ENCODE results near the gene PARP4.
"Not testable (repeated sequence)": the region's sequence is repeated elsewhere in the genome, so short reads cannot be mapped to it uniquely, and the experiment has no call there.

The PARP4 gene

GRCh38 chr13:24389506-24389905 lies 123.1 kb downstream of the PARP4 start:
- no peak for DNase-seq (ENCODE audit: low read depth, low spot score)
- H3K4me3 ChIP-seq (ENCODE audit: low read depth, low read length) = no peak overlapping the region
- TF ChIP-seq CTCF (IDR thresholded peaks at IDR 0.05; ENCODE audit: low read depth, low read length) = no peak
- in situ Hi-C loops (cut with HindIII; ENCODE audit: low sequenced_read_pairs) = no loop called here

- H3K4me3 ChIP-seq (ENCODE audit: low read depth, low read length); in situ Hi-C loops (cut with HindIII; ENCODE audit: low sequenced_read_pairs): not testable (repeated sequence)
- peak; percentile 17 for DNase-seq (ENCODE audit: low read depth, low spot score)
Observed at GRCh38 chr13:24388743-24389142, 123.8 kb downstream of the PARP4 start.

GRCh38 chr13:24386816-24387708 lies 125.5 kb downstream of the PARP4 start:
- TF ChIP-seq CTCF (IDR thresholded peaks at IDR 0.05; ENCODE audit: low read depth, low read length) = no peak
- in situ Hi-C loops (cut with HindIII; ENCODE audit: low sequenced_read_pairs) = no loop called here
- no peak for DNase-seq (ENCODE audit: low read depth, low spot score)
- H3K4me3 ChIP-seq (ENCODE audit: low read depth, low read length) = no peak overlapping the region

GRCh38 chr13:24385902-24386301 lies 126.7 kb downstream of the PARP4 start:
- TF ChIP-seq CTCF (IDR thresholded peaks at IDR 0.05; ENCODE audit: low read depth, low read length) = no peak
- no peak overlapping the region for H3K4me3 ChIP-seq (ENCODE audit: low read depth, low read length)
- DNase-seq (ENCODE audit: low read depth, low spot score) = no peak
- in situ Hi-C loops (cut with HindIII; ENCODE audit: low sequenced_read_pairs) = no loop called here

GRCh38 chr13:24384946-24385345 lies 127.6 kb downstream of the PARP4 start:
- in situ Hi-C loops (cut with HindIII; ENCODE audit: low sequenced_read_pairs) = not testable (repeated sequence)

GRCh38 chr13:24384091-24384490 lies 128.5 kb downstream of the PARP4 start:
- DNase-seq (ENCODE audit: low read depth, low spot score); H3K4me3 ChIP-seq (ENCODE audit: low read depth, low read length); in situ Hi-C loops (cut with HindIII; ENCODE audit: low sequenced_read_pairs): not testable (repeated sequence)

More at GRCh38 chr13:24384946-24385345, 127.6 kb downstream of the PARP4 start:
- DNase-seq (ENCODE audit: low read depth, low spot score); H3K4me3 ChIP-seq (ENCODE audit: low read depth, low read length): not testable (repeated sequence)

GRCh38 chr13:24381541-24382265 lies 130.9 kb downstream of the PARP4 start:
- in situ Hi-C loops (cut with HindIII; ENCODE audit: low sequenced_read_pairs) = no loop called here
- H3K4me3 ChIP-seq (ENCODE audit: low read depth, low read length) = no peak overlapping the region
- TF ChIP-seq CTCF (IDR thresholded peaks at IDR 0.05; ENCODE audit: low read depth, low read length) = no peak
- peak; percentile 2 for DNase-seq (ENCODE audit: low read depth, low spot score)

- H3K4me3 ChIP-seq (ENCODE audit: low read depth, low read length); DNase-seq (ENCODE audit: low read depth, low spot score); in situ Hi-C loops (cut with HindIII; ENCODE audit: low sequenced_read_pairs): not testable (repeated sequence)
Observed at GRCh38 chr13:24380881-24381280, 131.7 kb downstream of the PARP4 start.

- in situ Hi-C loops (cut with HindIII; ENCODE audit: low sequenced_read_pairs); DNase-seq (ENCODE audit: low read depth, low spot score): not testable (repeated sequence)
Observed at GRCh38 chr13:24380227-24380626, 132.4 kb downstream of the PARP4 start.

GRCh38 chr13:24371273-24371672 lies 141.3 kb downstream of the PARP4 start:
- in situ Hi-C loops (cut with HindIII; ENCODE audit: low sequenced_read_pairs); DNase-seq (ENCODE audit: low read depth, low spot score); H3K4me3 ChIP-seq (ENCODE audit: low read depth, low read length): not testable (repeated sequence)

More at GRCh38 chr13:24380227-24380626, 132.4 kb downstream of the PARP4 start:
- not testable (repeated sequence) for H3K4me3 ChIP-seq (ENCODE audit: low read depth, low read length)

Measured in astrocyte of the spinal cord (primary cell).